Activated CD8-positive, alpha-beta memory T cell treated with anti-CD3 and anti-CD28 coated beads for 48 hours (primary cell): ENCODE measurements around the gene APOA1.
"Not testable (repeated sequence)": the region's sequence is repeated elsewhere in the genome, so short reads cannot be mapped to it uniquely, and the experiment has no call there.

Source experiments
- DNase-seq, 3 experiments: peaks; one replicate each; pipeline ENCODE4 v3.0.0-alpha.2; 2020; ENCODE audit warnings: low read depth in 2 of 3, low spot score in 2 of 3

The APOA1 gene

DNA sequence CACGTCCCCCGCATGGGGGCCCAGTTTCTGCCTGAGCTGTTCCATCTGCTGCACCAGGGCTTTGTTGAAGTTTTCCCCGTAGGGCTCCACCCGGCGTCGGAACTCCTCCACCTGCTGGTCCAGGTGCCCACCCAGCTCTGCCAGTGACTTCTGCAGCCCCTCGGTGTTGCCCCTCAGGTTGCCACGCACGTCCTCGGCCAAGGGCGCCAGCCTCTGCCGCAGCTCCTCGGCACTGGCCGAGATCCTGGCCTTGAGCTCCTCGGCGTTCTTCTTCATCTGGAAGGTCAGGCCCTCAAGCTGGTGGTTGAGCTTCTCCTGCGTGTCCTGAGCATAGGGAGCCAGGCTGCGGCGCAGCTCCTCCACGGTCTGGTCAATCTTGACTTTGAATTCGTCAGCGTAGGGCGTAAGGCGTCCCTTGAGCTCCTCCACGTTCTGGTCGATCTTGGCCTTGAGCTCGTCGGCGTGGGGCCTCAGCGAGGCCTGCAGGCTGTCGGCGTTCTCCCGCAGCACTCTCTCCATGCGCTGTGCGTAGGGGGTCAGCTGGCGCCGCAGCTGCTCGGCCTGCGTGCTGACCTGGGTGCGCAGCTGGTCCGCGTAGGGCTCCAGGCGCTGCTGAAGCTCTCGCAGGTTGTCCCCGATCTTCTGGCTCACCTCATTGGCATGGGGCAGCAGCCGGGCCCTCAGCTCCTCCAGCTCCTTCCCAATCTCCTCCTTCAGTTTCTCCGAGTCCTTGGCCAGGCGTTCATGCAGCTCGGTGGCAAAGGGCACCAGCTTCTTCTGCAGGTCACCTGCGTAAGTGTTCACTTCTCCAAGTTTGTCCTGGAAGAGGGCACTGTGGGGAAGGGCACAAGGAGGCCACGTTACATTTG is 16.1 kb downstream of the APOA1 start:
- DNase-seq: no peak

- no peak for DNase-seq
Measured at GRCh38 chr11:116819049-116819448, 18.4 kb downstream of the APOA1 start.

DNA sequence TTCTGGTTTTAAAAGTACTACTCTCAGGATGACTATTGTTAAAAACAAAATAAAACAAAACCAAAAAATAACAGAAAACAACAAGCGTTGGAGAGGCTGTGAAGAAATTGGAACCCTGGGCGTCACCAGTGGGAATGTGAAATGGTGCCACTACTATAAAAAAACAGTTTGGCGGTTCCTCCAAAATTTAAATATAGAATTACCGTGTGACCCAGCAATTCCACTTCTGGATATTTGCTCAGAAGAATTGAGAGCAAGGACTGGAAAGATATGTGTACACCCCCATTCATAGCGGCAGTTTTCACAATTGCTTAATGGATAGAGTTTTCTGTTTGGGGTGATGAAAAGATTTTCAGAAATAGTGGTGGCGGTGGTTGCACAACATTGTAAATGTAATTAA is 22.9 kb downstream of the APOA1 start:
- DNase-seq: no peak

DNA sequence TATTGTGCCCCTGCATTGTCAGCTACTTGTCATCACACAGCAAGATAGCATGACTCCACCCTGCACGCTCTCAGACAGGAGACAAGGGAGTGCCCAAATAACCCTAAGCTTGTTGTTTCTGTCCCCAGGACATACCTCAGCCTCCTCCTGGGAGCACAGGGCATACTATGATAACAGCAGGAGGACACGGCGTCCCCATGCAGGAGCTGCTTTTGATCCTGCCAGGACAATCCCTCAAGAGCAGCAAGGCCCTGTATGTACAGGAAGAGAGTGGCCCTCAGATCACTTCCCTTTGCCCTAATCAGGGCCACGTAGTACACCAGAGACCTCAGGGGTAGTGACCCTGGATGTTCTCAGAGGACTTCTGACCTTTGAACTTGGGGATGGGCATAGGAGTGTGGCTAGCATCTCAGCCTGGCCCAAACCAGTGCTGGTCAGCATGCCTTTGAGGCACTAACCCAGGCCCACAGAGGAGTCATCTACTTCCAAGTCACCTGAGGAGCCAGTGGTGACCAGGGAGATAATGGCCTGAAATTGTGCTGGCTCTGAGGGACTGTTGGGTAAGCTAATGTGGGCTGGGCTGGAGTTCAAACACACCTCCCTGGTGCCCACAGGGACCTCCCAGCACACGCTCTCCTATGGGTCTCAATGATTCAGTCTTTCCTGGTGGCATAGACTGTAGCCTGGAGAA is 23.5 kb downstream of the APOA1 start:
- no peak for DNase-seq

- DNase-seq: no peak
Measured at GRCh38 chr11:116813170-116813569, 24.3 kb downstream of the APOA1 start.

- no peak for DNase-seq
Measured at GRCh38 chr11:116812109-116812508, 25.3 kb downstream of the APOA1 start.

- DNase-seq: no peak
Measured at GRCh38 chr11:116811194-116811593, 26.2 kb downstream of the APOA1 start.

DNA sequence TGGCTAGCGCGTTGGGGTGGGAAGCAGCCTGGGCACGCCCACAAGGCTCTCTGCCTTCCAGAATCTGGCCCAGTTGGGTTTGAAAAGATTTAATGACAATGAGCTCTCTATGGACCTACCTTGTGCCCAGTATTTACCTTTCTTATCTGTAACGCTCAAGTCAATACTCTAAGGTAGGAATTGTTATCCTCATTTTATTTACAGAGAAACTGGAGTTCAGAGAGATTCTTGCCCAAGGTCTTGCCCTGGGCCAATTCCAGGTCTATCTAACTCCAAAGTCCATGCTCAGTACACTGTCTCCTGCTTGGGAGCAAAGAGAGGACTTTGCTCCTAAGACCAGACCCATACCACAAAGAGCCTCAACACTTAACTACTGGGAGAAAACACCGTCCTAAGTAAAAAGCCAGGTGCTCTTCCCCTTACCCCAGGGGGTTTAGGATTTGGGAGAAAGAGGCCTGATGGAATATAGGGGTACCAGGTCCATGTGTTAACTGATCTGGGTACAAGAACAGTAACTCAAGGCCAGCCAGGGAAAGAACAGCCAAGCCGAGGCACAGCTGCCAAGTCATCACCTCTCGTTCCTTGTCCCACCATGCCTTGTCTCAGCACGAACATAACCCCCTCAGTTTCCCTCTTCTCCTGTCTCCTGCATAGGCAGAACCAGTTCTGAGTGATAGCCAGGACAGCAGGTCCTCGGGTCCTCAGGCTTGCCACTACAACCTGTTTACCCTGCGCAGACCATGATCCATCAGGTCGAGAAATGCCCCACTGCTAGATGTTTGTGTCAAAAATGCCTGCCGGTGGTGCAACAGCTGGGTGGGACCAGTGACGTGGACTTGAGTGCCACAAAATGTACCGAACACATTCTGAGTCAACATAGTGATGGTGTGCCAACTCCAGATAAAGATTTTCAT is 28.9 kb downstream of the APOA1 start:
- DNase-seq: no peak

GRCh38 chr11:116807601-116808261 is 29.7 kb downstream of the APOA1 start:
- DNase-seq: no peak

GRCh38 chr11:116804001-116804400 is 33.4 kb downstream of the APOA1 start:
- no peak for DNase-seq

GRCh38 chr11:116801662-116802061 is 35.8 kb downstream of the APOA1 start:
- not testable (repeated sequence) for DNase-seq

DNA sequence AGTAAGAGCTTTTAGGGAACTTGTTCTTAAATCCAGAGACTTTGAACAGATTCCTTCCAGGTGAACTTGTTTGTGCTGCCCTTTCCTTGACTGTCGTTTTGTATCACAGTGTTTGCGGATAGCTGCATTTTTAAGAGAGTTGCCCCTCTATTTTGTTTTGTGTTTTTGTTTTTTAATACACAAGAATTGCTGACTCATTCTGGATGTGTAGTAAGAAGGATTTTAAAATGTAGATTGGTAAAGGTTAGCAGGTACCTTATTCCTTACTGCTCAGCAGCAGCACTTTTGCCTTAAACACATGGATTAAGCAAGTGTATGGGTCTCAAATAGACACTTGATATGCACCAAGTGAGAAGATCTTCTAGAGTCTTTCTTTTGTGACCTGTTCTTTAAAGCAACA is 36.8 kb downstream of the APOA1 start:
- no peak for DNase-seq

GRCh38 chr11:116798368-116798767 is 39.1 kb downstream of the APOA1 start:
- no peak for DNase-seq

- DNase-seq: no peak
Measured at GRCh38 chr11:116797816-116798215, 39.6 kb downstream of the APOA1 start.

GRCh38 chr11:116796548-116796947 is 40.9 kb downstream of the APOA1 start:
- no peak for DNase-seq

DNA sequence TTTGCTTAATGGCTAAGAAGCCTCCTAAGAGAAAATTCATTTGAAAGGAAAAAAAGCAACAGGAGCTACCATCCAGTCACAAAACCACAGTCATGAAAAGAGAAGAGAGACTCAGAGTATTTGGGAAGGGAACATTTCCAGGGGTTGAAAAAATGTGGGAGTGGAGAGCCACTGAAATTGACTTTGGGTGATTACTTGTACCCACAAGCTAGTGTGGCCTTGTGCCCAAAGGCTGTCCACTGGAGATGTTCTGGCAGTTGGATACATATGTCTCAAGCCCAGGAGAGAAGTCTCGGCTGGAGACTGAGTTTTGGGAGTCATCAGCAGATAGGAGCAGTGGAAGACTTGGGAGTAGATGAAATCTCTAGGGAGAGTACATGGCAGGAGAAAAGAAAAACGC is 42.6 kb downstream of the APOA1 start:
- DNase-seq: no peak

DNA sequence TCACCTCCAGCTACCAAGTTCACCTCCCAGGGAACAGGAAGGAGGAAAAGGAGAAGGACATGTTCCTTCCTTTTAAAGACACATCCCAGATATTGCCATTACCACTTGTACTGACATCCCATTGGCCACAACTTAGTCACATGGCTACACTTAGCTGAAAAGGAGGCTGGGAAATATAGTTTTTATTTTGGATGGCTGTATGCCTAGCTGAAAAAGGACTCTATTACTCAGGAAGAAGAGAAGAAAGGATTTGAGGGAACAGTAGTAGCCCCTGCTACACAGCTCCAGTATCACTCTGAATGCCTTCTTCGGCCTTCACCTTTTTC is 43.7 kb downstream of the APOA1 start:
- no peak for DNase-seq

DNA sequence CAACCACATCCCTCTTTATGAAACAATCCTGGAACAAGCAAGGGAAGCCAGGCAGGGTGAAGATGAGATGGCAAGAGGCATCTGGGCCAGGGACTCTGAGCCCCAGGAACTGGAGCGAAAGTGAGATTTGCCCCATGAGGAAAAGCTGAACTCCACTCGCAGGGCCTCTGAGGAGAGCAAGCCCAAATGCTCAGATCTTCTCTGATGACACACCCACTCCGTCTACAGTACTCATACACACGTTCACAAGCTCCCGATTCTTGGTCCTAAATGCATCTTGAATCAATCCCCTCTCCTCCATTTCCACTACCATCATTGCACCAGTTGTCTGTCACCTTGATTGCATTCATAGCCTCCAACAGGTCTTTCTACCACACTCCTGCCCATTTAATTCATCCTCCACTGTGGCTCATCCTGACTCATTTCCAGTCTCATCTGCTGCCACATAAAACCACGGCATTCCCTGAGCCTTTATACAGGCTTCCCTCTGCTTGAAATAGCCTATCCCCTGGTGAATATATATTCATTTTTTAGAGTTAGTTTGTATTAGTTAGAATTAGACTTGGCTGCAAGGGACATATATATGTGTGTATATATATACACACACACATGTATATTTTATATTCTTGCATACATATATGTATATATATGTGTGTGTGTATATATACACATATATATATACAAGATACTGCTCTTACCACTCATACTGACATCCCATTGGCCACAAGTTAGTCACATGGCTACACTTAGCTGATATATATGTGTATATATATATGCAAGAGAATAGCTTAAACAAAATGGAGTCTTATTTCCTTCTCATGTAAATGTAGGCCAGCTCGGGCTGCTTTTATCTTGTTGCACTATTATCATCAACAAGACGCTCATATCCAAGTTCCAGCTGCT is 44.3 kb downstream of the APOA1 start:
- DNase-seq: no peak

DNA sequence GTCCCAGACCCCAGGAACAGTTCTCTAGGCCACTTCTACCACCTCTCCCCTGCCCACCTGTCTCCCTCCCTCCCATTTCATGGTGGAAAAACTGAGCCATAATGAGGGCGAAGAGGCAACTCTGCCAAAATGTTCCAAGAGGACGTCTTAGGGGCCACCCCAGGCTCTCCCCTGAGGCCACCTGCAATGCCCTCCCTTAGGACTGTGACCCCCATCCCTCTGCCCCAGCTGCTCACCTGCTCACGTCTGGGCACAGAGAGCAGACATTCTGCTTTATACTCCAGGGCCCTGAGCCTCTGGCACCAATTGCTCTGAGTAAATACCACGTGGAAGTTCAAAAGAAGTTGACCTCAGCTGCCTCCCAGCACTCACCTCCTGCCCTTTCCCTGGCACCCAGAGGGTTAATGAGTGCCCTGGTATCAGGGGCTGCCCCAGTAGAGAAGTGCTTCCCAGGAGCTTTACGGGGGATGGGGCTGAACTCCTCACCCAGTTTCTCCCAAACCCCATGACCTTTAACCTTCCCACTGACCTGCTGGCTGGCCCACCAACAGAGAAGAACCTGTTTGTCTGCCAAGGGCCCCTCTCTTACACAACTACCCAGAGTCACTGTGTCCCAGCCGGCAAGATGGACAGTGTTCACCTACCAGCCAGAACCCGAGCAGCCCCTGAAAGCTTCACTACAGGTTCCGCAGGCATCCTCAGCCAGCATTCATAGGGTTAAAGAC is 45.1 kb downstream of the APOA1 start:
- no peak for DNase-seq

GRCh38 chr11:116791813-116792143 is 45.6 kb downstream of the APOA1 start, which contains the start of gene APOA5:
Gene APOA5, minus strand, starts transcription at chr11:116791879. Its CDS starts 19 bp downstream, at chr11:116791860.
- DNase-seq: no peak
